Neural cell (in vitro differentiated cells): ENCODE measurements around the gene PLP1.

ENCODE experiments used
- CTCF ChIP-seq: fragments of 450-650 bp; IDR thresholded peaks from 2 replicates; pipeline ENCODE4 v1.5.1; 2014; ENCODE audit warnings: antibody characterized with exemption, mild to moderate bottlenecking, moderate library complexity; ENCODE audit not compliant: poor library complexity, severe bottlenecking
- EZH2 ChIP-seq: fragments of 200-600, 300-800 bp; shearing (Covaris generic), sonication (generic); IDR thresholded peaks from 2 replicates; pipeline ENCODE4 v1.6.1; 2014; ENCODE audit warnings: antibody characterized with exemption, low read length, borderline replicate concordance, mild to moderate bottlenecking; ENCODE audit not compliant: insufficient read depth, poor library complexity, severe bottlenecking
- RAD21 ChIP-seq: fragments of 450-650 bp; conservative IDR thresholded peaks from 2 replicates; pipeline ENCODE4 v1.6.1; 2014; ENCODE audit warnings: antibody characterized with exemption, mild to moderate bottlenecking, moderate library complexity
- TF ChIP-seq, protein P1 (sequence below): IDR thresholded peaks from 2 replicates; pipeline ENCODE4 v1.6.1; 2012; ENCODE audit warnings: borderline replicate concordance

- TF ChIP-seq CTCF (no peak), RAD21 (no peak), EZH2 (no peak)
- TF ChIP-seq, protein P1, sequence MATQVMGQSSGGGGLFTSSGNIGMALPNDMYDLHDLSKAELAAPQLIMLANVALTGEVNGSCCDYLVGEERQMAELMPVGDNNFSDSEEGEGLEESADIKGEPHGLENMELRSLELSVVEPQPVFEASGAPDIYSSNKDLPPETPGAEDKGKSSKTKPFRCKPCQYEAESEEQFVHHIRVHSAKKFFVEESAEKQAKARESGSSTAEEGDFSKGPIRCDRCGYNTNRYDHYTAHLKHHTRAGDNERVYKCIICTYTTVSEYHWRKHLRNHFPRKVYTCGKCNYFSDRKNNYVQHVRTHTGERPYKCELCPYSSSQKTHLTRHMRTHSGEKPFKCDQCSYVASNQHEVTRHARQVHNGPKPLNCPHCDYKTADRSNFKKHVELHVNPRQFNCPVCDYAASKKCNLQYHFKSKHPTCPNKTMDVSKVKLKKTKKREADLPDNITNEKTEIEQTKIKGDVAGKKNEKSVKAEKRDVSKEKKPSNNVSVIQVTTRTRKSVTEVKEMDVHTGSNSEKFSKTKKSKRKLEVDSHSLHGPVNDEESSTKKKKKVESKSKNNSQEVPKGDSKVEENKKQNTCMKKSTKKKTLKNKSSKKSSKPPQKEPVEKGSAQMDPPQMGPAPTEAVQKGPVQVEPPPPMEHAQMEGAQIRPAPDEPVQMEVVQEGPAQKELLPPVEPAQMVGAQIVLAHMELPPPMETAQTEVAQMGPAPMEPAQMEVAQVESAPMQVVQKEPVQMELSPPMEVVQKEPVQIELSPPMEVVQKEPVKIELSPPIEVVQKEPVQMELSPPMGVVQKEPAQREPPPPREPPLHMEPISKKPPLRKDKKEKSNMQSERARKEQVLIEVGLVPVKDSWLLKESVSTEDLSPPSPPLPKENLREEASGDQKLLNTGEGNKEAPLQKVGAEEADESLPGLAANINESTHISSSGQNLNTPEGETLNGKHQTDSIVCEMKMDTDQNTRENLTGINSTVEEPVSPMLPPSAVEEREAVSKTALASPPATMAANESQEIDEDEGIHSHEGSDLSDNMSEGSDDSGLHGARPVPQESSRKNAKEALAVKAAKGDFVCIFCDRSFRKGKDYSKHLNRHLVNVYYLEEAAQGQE: no peak
These were observed 46.4 kb upstream of the PLP1 start for GRCh38 chrX:103730147-103730795.
